Endometrial microvascular endothelial cells (primary cell): ENCODE measurements around the gene NAALADL1. TPM values are rescaled to one million over a fixed set of nuclear protein-coding genes. Genes with fewer than 3 reads are reported as not detected.

ENCODE experiments used
- in situ Hi-C: cut with HindIII; loops from 2 replicates; pipeline ENCODE4 v1.10.0; 2017; ENCODE audit warnings: low sequenced_read_pairs, low pct_unique_long_range_greater_than_20kb; ENCODE audit errors: inconsistent ontology term
- total RNA-seq: library from RNA; depleted of rRNA; stranded (reverse); fragments of >200 nt; gene quantifications from one replicate; pipeline ENCODE4 v1.2.3, GENCODE V29; 2015; ENCODE audit errors: inconsistent ontology term

NAALADL1 gene
- total RNA-seq, 1 donor from 2014 or later: 13.3 TPM

GRCh38 chr11:65084598-65085375 lies 26.4 kb upstream of the NAALADL1 start:
- in situ Hi-C loops: no loop called here

GRCh38 chr11:65083834-65084597 lies 25.7 kb upstream of the NAALADL1 start, which contains the start of the genes CDCA5 and ZFPL1:
Gene CDCA5, minus strand, starts transcription at chr11:65084040. Its CDS starts 62 bp downstream, at chr11:65083978.
Gene ZFPL1, plus strand, starts transcription at chr11:65084222. Its CDS starts 477 bp downstream, at chr11:65084699.
- in situ Hi-C loops: no loop called here

GRCh38 chr11:65083134-65083833 lies 24.9 kb upstream of the NAALADL1 start:
- in situ Hi-C loops: no loop called here

- in situ Hi-C loops: no loop called here
Observed at GRCh38 chr11:65078786-65079342, 20.5 kb upstream of the NAALADL1 start.

DNA sequence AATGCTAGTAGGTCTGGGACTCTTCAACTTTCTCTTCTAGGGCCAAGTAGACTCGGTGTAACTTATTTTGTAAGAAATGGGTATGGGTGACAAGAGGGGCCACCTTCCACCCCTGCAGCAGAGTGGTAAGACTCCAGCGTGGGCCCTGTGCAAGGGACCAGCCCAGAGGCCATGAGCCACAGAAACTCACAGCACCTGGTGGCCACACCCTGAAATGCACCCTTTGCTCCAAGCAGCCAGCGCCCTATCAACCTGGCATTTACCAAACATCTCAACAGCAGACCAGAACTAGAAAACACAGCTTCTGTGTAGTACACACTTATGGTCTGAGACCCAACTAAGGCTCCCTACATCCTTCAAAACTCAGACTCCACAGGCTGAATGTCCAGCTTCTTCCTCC lies 19.8 kb upstream of the NAALADL1 start:
- in situ Hi-C loops: no loop called here

DNA sequence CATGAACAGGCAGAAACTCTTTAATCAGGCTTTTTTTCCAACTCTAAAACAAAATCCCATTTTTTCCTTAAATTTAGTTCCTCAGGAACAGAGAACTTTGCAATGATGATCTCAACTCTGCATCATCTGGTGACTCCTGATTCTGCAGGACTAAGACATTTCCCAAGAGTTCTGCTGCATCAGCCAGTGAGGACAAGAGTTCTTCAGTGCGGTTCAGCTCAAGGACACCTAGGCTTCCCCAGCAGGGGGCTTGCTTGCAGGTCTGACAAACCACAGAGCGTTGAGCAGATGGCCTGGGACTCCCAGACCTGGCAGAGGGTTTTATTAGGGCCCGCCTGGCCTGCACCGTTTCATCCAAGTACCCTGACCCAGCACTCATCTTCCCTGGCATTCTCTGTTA lies 19.1 kb upstream of the NAALADL1 start:
- in situ Hi-C loops: no loop called here

- in situ Hi-C loops: no loop called here
Observed at GRCh38 chr11:65072631-65072966, 14.2 kb upstream of the NAALADL1 start.

GRCh38 chr11:65071907-65072630 lies 13.7 kb upstream of the NAALADL1 start:
- in situ Hi-C loops: no loop called here

DNA sequence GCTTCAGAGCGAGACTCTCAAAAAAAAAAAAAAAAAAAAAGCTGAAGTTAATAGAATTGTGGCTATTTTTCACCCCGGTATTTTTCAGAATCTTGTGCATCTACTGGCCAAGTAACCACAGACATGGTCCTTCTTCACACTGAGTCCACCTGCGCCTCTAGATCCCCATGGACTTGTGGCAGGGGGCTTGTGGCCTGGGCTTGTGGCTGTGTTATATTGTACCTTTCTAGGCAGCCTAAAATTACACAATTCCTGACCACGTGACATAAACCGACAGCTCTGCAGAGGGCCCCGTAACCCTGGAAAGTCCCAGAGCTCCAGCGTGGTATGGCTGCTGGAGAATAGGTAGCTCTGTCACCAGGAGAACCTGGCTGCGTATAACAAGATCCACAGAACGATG lies 10.9 kb upstream of the NAALADL1 start:
- in situ Hi-C loops: no loop called here

- in situ Hi-C loops: no loop called here
Observed at GRCh38 chr11:65067446-65067845, 9.1 kb upstream of the NAALADL1 start.

DNA sequence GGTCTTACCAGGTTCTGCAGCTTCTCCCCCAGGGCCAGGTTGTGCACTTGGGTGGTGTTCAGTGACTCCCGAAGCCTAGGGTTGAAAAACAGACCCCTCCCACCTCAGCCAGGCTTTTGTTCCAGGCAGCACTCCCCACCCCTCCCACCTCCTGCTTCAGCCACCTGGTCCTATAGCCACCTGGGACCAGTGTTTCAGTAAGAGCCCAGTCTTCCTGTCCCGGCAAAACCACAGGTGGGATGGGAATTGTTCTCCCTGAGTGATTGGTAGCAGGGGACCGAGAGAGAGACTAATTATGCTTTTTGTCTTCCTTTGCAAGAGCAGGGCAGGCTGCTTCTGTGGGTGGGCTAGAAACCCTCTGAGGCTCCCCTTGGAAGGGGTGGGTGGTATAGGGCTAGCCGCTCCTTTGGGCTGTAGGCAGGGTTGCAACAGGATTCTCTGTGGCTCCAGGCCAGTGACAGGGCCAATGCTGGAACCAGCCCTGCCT lies 8.5 kb upstream of the NAALADL1 start:
- in situ Hi-C loops: no loop called here

DNA sequence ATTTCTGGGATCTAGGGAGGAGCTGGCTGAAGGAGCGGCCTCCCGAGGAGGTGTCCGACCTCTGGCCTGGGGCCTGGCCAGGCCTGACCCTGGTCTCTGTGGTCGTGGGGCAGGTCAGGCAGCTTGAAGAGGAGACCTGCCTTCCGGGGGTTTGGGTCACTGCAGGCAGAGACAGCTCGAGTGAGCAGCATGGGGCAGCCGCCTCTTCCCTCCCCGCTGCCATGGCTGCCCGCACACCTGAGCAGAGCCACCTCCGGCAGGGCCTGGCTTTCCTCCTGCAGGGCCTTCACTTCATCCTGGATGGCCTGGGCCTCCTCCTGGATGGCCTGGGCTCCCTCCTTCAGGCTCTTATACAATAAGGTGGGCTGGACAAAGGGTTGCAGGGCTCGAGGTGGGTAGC lies 8.0 kb upstream of the NAALADL1 start:
- in situ Hi-C loops: no loop called here

- in situ Hi-C loops: no loop called here
Observed at GRCh38 chr11:65065851-65066250, 7.5 kb upstream of the NAALADL1 start.

DNA sequence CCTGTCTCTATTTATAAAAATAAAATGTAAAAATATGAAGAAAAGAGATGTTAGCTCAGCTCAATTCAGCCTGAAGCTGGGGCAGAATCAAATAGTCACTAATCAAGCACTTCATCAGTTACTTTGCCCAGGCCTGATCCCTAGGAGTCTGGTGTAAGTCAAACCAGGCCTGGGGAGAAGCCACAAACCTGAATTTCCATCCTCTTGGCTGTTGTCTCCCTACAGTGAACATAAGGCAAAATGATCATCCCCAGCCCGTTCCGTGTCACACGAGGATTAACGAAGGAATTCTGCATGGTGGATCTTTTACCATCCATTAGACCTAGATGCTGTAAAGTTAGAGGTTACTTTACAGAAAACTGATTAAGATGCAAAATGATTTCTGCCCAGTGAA lies 6.5 kb upstream of the NAALADL1 start:
- in situ Hi-C loops: no loop called here

DNA sequence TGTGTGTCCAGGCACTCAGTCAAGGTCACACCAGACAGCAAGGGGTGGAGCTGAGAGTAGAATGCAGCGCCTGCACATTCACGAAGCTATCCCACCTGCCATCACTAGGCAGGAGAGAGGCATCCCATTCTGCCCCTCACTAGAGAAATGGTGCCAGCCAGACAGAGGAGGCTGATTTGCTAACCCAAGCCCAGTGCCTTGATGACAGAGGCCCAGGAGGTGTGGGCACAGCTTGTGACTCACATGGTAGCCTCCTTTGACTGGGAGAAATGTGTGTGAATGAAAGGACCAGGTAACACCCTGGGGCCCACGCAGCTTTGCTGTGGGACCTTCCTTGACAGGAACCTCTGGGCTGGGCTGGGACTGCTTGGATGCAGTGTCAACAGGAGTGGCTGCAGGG lies 5.2 kb upstream of the NAALADL1 start:
- in situ Hi-C loops: no loop called here

DNA sequence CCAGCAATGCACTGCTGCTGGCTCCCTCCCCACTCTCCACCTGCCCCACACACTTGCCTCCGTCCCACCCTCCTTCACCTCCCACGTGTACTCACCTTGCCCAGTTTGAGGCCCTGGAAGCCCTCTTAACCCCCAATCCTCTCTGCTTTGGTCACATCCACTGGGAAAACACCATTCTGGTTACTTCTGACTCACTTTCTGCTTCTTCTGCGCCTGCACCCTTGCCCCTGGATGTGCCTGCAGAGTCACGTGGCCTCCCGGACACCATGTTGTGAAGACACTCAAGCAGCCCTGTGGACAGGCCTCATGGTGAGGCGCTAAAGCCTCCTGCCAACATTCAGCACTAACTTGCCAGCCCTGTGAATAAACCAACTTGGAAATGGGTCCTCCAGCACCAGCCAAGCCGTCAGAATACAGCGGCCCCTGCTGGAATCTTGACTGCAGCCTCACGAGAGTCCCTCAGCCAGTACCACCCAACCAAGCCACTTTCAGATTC lies 2.6 kb upstream of the NAALADL1 start:
- in situ Hi-C loops: no loop called here

- in situ Hi-C loops: no loop called here
Observed at GRCh38 chr11:65059959-65060824, 1.8 kb upstream of the NAALADL1 start.

GRCh38 chr11:65059523-65059922 lies 1.2 kb upstream of the NAALADL1 start:
- in situ Hi-C loops: no loop called here
